ENCODE measurements around the gene MAN1C1.
A peak's percentile ranks its signal among the peaks of the same experiment; 100 is the strongest.

The MAN1C1 gene

DNA sequence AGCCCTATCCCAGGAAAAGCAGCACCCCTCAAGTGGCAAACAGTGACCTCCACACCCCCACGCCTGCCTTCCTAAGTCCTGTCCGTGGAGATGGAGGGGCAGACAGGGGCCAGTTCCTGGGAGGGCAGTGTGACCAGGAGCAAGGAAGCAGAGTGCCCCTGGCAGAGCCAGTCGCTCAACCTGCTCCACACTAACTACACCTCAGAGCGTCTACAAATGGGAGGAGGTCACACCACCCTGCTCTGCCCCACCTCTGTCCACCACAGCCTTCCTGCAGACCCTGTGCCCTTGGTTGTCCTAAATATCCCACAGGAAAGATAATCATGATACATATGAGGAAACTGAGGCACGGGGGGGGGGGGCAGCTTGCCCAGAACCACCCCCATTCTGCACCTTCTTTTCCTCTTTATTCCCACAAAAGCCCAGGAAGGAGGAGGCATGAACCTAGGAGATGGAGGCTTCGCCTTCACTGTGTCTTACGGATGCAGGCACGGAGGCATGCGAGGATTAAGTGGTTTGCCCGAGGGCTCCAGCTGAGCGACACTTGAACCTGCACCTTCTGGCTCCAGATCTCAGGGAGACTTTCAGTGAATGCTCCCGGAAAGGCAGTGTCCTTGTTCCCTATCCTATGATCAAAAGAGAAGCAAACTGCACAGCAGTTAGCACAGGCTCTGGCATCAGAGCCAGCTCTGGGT, 140.7 kb downstream of the MAN1C1 start:
- no peak for DNase-seq

DNA sequence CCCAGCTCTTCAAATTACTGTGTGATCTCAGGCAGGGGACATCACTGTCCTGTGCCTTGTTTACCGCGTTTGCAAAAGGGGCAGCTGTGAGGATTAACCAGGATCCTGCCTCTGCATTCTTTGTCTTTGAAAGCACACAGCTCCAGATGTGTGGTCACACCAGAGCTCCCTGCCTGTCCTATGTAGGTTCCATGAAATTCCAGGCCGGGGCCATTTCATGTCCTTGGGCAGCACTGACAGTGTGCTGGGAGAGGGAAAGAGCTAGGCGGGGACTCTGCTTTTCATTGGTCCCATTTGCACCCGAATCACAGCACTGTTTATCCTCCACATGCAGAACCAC, 141.2 kb downstream of the MAN1C1 start:
- DNase-seq, result no peak

- DNase-seq, result no peak
Observed at GRCh38 chr1:25758466-25759070, 142.0 kb downstream of the MAN1C1 start.

DNA sequence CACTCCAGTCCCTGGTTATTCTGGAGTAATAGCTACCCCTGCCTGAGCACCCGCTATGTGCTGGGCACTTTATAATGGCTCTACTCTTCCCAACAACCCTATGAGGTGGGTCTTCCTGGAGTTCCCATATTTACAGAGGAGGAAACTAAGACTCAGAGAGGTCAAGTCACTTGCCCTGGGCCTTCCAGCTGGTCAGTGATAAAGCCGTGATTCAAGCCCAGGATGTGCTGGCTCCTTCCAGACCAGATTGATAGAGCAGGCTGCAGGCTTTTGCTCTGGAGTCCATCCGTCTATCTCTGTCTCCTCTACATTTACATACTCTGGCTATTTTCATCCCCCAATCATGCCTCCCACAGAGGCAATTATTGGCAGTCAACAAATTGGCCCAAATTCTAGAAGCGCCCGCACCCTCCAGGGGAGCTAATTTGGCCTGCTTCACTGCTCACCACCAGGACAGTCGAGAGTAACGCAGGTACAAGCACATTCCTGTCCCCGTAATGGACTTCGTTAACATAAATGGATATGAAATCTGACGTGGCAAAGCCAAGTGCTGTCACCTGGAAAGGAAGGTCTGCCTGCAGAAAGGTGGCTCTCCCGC, 143.6 kb downstream of the MAN1C1 start:
- no peak for DNase-seq

DNA sequence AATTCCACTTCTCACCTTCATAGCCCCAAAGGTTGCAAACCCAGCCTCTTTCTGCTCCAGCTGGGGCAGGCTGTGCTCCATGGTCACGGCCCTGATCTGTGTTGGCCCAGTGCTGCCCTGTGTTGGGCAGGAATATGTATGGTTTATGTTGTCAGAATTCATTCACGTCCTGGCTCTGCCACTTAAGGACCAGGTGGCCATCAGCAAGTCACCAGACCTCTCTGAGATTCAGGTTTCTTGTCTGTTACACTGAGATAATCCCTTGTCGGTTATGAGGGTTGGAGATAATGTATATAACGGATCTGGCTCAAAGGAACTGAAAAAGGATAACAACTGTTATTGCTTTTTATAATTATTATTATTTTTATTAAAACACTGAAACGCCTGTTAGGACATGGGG, 144.3 kb downstream of the MAN1C1 start:
- no peak for DNase-seq

- DNase-seq, result no peak
Observed at GRCh38 chr1:25763493-25763892, 146.9 kb downstream of the MAN1C1 start.

- no peak for DNase-seq
Observed at GRCh38 chr1:25765136-25765922, 148.7 kb downstream of the MAN1C1 start.

DNA sequence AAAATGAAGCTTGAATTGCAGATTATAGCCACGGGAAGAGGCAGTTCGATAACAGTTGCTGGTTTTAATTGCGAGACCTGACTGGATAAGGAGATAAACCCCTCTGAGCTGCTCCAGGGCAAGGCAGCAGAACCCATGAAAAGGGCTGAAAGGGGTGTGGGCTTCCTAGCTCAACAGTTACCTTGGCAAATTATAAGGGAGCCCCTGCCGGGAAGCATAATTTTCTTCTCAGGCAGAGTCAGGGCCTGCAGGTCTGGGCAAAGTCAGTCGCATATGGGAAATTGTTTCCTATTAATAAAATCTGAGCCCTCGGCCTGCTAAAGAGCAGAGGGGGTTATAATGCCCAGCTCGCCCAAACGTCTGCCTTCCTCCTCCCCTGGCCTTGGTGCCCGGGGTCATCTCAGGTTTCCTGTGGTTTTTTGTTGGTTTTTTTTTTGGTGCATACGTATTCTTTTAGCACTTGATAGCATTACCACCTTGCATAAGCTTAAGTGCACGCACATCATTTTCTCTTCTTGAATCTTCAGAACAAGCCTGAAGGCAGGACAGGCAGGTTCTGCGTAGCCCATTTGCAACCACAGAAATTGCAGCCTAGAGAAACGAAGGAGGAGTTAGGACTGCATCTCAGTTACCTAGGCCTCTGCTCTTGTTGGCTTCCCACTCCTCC, 149.5 kb downstream of the MAN1C1 start:
- DNase-seq, result no peak

- DNase-seq, result peak in 2 of 56 donors; percentile 14 to 16
Observed at GRCh38 chr1:25766721-25767436, 150.3 kb downstream of the MAN1C1 start.

GRCh38 chr1:25767437-25767770, 150.8 kb downstream of the MAN1C1 start:
- DNase-seq, result no peak

- no peak for DNase-seq
Observed at GRCh38 chr1:25768999-25769398, 152.4 kb downstream of the MAN1C1 start.

GRCh38 chr1:25769625-25770383, 153.2 kb downstream of the MAN1C1 start:
- DNase-seq, result no peak

DNA sequence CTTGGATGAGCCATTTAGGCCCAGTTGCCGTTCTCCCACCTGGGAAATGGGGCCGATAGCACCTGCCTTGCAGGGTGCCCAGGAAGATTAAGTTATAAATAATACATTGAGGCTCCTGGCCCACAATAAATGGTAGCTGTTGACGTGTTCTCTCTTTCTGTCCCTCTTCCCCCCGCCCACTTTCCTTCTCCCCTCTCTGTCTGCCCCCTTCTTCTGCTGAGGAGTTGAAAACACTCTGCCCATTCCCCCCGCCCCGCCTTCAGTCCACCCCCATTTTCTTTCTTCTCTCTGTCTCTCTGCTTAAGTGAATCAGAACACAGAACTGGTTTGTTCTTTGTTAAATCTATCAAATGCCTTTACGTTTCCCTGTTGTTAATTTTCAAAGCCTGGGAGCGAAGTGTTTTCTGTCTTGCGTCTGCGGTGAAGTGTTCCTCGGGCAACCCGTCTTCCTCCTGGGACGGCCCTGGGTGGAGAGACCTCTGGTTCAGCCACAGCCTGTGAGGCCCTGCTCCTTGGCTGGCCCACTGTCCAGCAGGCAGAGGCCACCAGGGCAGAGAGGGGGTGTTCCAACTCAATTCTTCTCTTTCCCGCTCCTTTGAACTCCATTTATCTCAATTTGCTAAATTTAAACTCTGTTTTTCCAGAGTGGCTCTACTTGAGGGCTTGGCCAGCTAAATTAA, 154.1 kb downstream of the MAN1C1 start:
- no peak for DNase-seq

DNA sequence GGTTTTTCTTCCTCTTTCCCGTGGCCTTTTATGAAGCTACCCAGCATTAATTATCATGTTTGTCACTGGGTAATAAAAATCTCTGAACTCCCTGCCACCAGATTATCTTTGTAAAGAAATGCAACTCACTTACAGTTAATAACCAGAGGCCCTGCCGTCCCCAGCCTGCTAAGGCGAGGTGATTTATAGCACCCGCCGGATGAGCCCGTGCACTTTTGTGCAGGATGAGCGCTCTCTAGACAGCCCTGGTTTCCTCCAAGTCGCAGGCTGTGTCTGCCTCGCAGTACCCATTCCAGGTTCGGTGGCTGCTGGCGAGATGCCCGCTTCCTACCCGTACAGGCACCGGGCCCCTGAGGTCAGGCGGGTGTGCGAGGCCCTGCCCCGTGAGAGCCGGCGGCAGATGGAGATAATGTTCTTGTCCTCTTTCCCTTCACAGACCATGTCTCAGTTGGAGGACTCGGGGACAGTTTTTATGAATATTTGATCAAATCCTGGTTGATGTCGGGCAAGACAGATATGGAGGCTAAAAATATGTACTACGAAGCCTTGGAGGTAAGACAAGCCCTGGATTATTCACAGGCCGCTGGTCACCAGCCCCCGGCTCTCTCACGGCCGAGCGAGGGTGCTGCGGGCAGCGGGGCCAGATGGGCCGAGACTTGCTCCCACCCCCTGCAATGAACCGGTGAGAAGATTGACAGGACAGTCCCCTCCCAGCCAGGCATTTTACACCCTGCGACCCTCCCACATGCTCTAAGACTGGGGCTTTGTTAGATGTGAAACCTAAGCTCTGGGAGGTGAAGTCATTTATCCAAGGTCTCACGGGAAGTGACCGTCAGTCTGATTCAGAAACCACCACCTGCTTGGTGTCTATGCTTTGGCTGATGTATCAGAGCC, 154.9 kb downstream of the MAN1C1 start:
- DNase-seq, result no peak

DNA sequence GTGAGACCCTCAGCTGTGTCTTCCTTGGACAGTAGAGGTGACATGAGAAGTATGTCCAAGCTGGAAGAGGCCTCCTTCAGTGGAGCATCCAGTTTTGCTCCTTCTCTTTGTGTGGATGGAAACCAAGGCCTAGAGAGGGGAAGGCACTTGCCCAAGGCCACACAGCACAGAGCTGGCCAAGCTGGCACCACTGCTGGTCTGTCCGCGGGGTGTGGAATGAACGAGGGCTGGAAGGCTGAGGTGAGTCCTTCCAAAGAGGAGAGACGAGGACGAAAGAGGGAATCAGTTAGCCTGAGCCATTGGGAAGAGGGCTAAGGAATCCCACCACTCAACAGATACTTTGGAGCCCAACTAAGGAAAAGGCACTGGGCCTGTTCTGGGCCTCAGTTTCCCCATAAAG, 155.6 kb downstream of the MAN1C1 start:
- no peak for DNase-seq

GRCh38 chr1:25772692-25773245, 156.2 kb downstream of the MAN1C1 start:
- DNase-seq, result no peak

GRCh38 chr1:25773441-25774125, 157.0 kb downstream of the MAN1C1 start:
- peak in 4 of 56 donors; percentile 11 to 44 (median 31) for DNase-seq

Data from amygdala (tissue), 56 donors.